Osteocyte (in vitro differentiated cells): ENCODE measurements around the gene AOC3. TPM values are rescaled to one million over a fixed set of nuclear protein-coding genes. Genes with fewer than 3 reads are reported as not detected.

Experiments used
- DNase-seq: peaks from one replicate; pipeline ENCODE4 v3.0.0; 2021; ENCODE audit warnings: mixed read lengths; ENCODE audit not compliant: unreplicated experiment; ENCODE audit errors: extremely low spot score
- H3K27ac Mint-ChIP-seq: one replicate; pipeline ENCODE4 v1.8.0; 2021; ENCODE audit warnings: mild to moderate bottlenecking, mixed read lengths; ENCODE audit not compliant: unreplicated experiment
- H3K27me3 Mint-ChIP-seq: one replicate; pipeline ENCODE4 v1.8.0; 2021; ENCODE audit warnings: mixed read lengths; ENCODE audit not compliant: unreplicated experiment
- H3K36me3 Mint-ChIP-seq: one replicate; pipeline ENCODE4 v1.8.0; 2021; ENCODE audit warnings: mixed read lengths; ENCODE audit not compliant: unreplicated experiment
- H3K4me1 Mint-ChIP-seq: one replicate; pipeline ENCODE4 v1.8.0; 2021; ENCODE audit warnings: mixed read lengths; ENCODE audit not compliant: unreplicated experiment
- H3K4me3 Mint-ChIP-seq: one replicate; pipeline ENCODE4 v1.8.0; 2021; ENCODE audit warnings: mild to moderate bottlenecking, moderate library complexity, mixed read lengths; ENCODE audit not compliant: unreplicated experiment
- H3K9me3 Mint-ChIP-seq: one replicate; pipeline ENCODE4 v1.8.0; 2021; ENCODE audit warnings: mixed read lengths; ENCODE audit not compliant: unreplicated experiment
- total RNA-seq: library from RNA; stranded (reverse); gene quantifications from 2 replicates; pipeline ENCODE4 v1.2.1, GENCODE V29; 2021
- TF ChIP-seq, protein P1 (sequence below): fragments of 200-600 bp; sonication (generic); IDR thresholded peaks from 2 replicates; pipeline ENCODE4 v1.5.0; 2021; ENCODE audit warnings: antibody characterized with exemption, mild to moderate bottlenecking, moderate library complexity

The AOC3 gene
- total RNA-seq, 1 donor from 2014 or later, result 1.1 TPM

DNA sequence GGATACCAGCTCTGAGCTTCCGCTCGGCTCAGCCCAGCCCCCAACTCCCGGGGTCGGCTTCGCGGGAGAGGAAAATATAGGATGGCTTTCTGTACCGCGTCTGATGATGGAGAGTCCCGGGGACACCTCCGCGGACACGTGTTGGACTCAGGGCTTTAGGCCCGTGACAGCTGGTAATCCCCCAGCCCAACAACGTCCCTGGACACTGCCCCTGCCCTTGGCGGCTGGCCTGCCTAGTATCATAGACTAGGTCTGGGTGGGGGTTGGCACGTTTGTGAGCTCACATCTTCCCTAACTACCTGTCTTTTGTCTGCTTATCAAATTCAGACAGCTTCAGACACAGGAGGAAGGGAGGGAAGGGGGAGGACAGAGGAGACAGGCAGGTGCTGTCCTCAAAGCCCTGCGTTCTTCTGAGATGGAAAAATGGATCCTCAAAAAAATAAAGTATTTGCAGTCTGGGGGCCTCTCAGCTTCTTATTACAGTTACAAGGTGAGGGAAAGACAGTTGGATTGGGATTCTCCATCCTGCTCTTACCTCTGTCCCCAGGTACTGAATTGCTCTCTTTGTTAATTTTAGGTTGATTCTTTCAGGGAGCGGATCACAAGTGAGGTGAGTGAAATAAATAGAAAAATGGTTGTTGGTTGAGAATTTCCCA is 17.1 kb upstream of the AOC3 start:
- Mint-ChIP-seq H3K9me3 (no peaks in the 10 kb centered on the region), H3K36me3 (peaks cover 14% of the 10 kb centered on the region), H3K4me3 (peak overlapping the region; percentile 93), H3K27me3 (peaks cover 5% of the 10 kb centered on the region), H3K27ac (peak overlapping the region; percentile 97), H3K4me1 (peaks cover 20% of the 10 kb centered on the region)
- DNase-seq, result no peak
- TF ChIP-seq, protein P1, sequence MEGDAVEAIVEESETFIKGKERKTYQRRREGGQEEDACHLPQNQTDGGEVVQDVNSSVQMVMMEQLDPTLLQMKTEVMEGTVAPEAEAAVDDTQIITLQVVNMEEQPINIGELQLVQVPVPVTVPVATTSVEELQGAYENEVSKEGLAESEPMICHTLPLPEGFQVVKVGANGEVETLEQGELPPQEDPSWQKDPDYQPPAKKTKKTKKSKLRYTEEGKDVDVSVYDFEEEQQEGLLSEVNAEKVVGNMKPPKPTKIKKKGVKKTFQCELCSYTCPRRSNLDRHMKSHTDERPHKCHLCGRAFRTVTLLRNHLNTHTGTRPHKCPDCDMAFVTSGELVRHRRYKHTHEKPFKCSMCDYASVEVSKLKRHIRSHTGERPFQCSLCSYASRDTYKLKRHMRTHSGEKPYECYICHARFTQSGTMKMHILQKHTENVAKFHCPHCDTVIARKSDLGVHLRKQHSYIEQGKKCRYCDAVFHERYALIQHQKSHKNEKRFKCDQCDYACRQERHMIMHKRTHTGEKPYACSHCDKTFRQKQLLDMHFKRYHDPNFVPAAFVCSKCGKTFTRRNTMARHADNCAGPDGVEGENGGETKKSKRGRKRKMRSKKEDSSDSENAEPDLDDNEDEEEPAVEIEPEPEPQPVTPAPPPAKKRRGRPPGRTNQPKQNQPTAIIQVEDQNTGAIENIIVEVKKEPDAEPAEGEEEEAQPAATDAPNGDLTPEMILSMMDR, result no peak

DNA sequence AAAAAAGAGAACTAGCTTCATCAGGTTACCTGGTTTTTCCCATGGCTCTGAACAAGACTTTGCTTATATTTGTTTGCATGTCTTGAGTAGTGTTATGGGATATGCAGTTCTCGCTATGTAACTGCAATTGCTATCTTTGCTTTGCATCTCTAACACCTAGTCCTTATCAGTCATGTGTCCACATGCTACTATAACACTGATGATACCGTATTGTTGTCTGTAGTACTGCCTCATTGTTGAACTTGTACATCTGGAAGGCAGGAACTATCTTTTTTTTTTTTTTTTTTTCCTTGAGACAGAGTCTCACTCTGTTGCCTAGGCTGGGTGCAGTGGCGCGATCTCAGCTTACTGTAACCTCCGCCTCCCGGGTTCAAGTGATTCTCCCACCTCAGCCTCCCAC is 15.3 kb upstream of the AOC3 start:
- Mint-ChIP-seq H3K4me1 (peaks cover 20% of the 10 kb centered on the region), H3K27me3 (no peaks in the 10 kb centered on the region), H3K27ac (no peak overlapping the region), H3K4me3 (no peak overlapping the region), H3K9me3 (no peaks in the 10 kb centered on the region), H3K36me3 (peaks cover 21% of the 10 kb centered on the region)
- TF ChIP-seq, protein P1, result no peak
- no peak for DNase-seq

DNA sequence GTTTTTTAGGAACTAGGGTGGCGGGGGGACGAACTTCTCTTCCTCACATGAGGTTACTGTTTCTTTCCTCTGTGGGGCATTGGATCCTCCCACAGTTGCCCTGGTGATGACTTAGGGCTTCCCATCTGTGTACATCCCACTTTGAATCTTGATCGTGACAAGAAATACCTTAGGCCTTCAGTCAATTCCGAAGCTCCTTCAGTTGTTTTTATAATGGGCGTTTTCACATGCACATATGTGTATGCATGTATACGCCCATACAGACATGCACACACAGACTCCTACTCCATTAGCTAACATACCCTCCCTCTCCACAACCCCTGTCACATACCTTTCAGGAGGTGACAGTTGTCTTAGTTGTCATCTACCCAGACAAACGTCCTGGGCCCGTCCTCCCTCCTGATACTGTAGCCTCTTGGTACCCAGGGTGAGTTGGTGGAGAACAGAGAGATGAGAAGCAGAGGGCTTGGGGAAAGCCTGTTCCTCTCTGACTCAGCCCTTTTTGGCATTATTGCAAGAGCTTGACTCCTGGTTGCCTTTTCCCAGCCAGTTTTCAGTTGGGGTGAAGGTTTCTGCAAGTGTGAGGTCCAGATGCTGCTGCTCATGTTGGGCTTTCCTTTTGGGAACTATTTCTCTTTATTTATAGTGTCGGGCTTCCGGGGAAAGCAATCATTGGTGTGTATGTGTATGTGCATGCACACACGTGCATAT is 8.9 kb upstream of the AOC3 start:
- TF ChIP-seq, protein P1, result no peak
- Mint-ChIP-seq H3K4me1 (no peaks in the 10 kb centered on the region), H3K4me3 (no peak overlapping the region), H3K9me3 (no peaks in the 10 kb centered on the region), H3K27ac (no peak overlapping the region), H3K36me3 (peaks cover 42% of the 10 kb centered on the region), H3K27me3 (no peaks in the 10 kb centered on the region)
- DNase-seq, result no peak

DNA sequence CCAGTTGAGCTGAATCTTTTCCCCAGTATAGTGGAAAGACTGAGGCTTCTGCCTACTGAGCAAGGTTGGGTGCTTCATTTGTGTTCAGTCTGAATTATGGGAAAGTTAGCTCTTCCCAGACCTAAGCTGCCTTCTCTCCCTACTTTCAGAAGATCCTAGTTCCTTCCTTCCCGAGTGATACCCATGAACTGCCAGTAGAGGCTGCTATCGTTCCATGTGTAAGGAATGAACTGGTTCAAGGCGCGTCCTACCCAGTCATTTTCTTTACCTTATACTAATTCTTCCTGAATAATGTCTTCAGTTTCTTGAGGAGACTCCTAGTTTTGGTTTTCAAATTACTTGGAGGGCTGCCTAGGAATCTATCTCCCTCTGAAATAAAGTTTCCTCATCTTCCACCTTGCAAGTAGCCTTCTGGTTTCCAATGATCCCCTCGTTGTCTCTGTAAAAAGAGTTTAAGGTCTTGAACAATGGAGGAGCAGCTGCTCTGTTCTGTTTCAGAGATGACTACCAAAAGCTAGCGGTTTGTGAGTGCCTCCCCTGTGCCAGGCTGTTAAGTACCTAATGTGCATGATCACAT is 7.6 kb upstream of the AOC3 start:
- TF ChIP-seq, protein P1, result peak; percentile 79
- H3K4me1 Mint-ChIP-seq, result no peaks in the 10 kb centered on the region
- no peak for DNase-seq
- H3K36me3 Mint-ChIP-seq, result peaks cover 38% of the 10 kb centered on the region
- no peaks in the 10 kb centered on the region for H3K9me3 Mint-ChIP-seq
- H3K27ac Mint-ChIP-seq, result peak overlapping the region; percentile 7
- H3K27me3 Mint-ChIP-seq, result no peaks in the 10 kb centered on the region
- H3K4me3 Mint-ChIP-seq, result no peak overlapping the region

DNA sequence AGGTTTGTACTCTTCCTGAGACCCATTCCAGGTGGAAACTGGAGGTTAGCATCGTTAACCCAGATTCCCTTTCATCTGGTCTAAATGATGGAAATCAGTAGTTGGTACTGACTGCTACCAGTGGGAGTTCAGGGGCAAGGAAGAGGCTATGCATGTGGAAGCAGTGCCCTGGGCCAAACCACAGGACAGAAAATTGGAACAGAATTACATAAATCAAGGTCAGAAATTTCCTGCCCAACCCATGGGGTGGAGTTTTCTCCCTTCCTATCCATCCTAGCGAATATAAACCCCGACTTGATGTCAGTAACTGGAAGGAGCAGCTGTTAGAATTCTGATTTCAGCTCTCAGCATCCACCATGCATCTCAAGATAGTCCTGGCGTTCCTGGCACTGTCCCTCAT is 6.7 kb upstream of the AOC3 start, which contains the start of gene AOC2:
Gene AOC2, plus strand, starts transcription at position 310 of the 400 bp plus-strand sequence. Its CDS starts 47 bp downstream, at position 357.
- DNase-seq, result no peak
- H3K9me3 Mint-ChIP-seq, result no peaks in the 10 kb centered on the region
- TF ChIP-seq, protein P1, result no peak
- no peaks in the 10 kb centered on the region for H3K27me3 Mint-ChIP-seq
- H3K36me3 Mint-ChIP-seq, result peaks cover 31% of the 10 kb centered on the region
- no peaks in the 10 kb centered on the region for H3K4me1 Mint-ChIP-seq
- no peak within 1 kb of the TSS for H3K4me3 Mint-ChIP-seq
- peak within 1 kb of the TSS; percentile 7 for H3K27ac Mint-ChIP-seq
